CD4-positive, alpha-beta T cell treated with Interleukin-4 for 4 hours (primary cell): ENCODE results near the gene BDH2.

Source experiments
- DNase-seq: peaks from one replicate; pipeline ENCODE4 v3.0.0-alpha.2; 2020

BDH2 gene

DNA sequence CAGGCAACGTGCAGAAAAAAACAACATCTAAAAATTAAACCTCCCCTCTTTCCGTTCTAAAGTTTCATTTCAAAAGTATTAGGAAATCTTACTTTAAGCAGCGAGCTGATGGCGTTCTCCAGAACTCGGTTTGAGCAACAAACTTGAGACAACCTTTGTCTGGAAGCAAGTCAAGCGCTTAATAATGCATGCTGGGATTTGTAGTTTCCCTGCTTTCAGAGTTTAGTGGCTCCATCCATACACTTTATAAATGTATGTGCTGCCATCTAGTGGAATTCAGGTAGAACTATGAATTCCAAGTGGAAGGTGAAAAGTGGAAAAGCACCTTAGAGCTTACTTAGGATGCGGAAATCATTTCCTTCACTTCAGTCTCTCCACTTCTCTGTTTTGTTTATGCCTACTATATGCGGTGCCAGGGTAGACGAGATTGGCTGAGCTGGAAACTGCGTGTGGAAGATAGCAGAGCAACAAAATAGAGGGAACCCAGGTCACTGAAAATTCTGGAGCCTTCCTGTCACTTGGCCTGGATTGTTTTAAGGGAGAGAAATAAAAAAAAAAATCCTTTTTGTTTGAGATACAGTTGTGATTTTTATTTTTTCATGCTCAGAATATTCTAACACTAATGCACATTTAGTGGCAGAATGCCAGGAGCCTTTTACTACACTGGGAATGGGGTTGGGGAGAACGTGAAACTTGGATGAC is at the start of gene BDH2:
BDH2 (minus strand) TSS at position 144 of the 702 bp plus-strand sequence. CDS start 3,580 bp downstream, outside the sequence.
- DNase-seq, result peak; percentile 91

DNA sequence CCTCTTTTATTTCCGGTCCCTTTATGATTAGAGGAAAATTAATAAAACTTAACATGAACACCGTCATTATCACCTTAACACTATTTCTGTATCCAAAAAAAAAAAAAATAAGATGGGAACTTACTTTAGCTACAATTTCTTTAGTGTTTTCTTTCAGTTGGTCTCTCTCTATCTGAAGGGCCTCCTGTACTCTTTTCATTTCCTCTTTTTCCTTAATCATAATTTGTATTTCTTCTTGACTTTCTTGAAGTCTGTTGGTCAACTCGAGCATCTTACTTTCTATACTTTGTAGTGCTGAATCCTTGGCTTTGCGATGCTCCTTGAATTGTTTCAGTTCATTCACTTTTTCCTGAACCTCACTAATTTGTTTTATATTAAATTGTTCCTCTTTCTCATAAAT is 45.3 kb upstream of the BDH2 start:
- no peak for DNase-seq

DNA sequence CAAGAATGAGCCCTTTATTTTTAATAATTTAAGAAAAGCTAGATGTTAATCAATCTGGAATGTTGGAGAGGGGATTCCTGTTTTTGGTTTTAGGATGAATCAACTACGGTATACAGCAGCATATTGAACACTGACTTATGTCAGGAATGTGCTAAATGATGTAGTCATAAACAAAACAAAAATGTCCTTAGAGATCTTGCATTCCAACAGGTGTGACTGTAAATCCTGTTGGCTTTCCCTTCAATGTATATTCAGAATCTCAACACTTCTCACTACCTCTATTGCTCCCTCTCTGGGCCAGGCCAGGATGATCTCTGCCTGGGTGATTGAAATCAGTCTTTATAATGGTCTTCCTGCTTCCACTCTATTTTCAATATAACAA is 37.8 kb upstream of the BDH2 start:
- no peak for DNase-seq

DNA sequence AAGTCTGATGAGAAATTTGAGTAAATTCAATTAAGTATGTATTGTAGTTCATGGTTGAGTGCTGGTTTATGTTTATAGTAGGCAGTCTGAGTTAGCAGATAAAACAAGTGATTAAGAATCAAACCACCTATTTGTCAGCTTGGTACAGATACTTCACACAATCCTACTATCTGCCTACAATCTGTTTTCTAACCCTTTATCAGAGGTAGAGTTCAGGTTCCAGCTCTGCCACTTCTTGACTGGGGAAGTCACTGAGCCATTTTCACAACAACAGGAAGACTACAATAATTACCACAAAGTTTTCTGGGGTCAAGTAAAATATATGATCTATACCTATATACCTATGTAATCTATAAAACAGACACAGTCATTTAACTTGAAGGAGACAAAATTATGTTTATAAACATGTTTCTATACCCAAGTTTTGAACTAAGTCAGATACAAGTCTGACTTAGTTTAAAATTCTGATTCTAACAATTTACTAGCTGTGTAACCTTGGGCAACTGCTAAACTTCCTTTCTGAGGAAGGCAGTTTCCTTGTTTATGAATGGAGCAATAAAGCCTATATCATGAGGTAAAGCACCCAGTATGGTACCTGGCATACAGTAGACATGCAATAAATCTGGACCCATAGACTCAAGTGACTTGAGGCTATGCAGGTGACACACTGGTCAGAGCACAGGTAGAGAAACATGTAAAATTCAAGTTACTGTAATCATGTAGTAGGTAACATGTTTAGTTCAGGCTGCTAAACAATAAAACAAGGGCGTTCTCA is 37.2 kb upstream of the BDH2 start:
- DNase-seq, result no peak

DNA sequence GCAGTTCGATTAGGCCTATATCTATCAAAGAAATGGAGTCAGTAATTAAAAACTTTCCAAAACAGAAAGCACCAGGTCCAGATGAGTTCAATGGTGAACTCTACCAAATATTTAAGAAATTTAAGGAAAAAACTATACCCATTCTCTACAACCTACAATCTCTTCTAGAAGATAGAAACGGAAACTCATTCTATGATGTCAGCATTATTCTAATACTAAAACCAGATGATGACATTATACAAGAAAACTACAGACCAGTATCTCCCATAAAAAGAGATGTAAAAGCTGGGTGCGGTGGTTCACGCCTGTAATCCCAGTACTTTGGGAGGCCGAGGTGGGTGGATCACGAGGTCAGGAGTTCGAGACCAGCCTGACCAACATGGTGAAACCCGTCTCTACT is 29.5 kb upstream of the BDH2 start:
- no peak for DNase-seq

DNA sequence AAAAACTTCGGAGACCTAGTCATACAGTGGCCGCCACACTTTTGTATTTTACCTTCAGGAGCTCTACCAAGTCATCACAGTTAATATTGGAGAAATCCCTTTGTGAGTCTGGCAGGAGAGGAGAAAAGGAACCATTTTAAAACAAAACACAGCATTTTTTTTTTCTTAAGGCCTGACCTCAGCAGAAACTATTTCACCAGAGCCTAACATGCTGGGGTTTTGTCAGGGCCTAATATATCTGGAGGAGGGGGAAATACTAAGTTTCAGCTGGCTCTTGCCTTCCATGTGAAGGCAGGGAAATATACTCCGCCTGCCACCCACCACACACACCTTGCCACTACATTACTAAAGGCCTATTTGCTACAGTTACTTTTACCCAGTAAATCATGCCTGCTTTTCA is 26.5 kb upstream of the BDH2 start:
- no peak for DNase-seq

DNA sequence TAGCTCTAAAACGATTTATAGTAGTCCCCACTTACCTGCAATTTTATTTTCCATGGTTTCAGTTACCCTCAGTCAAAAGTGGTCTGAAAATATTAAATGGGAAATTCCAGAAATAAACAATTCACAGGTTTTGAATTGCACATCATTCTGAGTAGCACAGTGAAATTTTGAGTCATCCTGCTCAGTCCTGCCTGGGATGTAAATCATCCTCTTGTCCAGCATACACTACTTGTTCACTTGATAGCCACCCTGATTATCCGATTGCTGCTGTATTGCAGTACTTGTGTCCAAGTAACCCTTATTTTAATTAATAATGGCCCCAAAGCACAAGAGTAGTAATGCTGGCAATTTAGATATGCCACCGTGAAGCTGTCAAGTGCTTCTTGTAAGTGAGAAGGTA is 23.5 kb upstream of the BDH2 start:
- no peak for DNase-seq

DNA sequence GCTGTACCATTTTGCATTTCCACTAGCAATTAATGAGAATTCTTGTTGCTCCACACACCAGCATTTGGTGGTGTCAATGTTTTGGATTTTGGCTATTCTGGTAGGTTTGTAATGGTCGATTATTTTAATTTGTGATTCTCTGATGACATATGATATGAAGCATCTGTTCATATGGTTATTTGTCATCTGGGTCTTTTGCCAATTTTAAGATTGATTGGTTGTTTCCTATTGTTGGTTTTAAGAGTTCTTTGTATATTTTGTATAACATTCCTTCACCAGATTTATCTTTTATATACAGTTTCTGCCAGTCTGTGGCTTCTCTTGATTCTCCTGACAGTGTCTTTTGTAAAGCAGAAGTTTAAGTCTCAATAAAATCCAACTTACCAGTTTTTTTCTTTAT is 18.5 kb upstream of the BDH2 start:
- DNase-seq, result no peak

DNA sequence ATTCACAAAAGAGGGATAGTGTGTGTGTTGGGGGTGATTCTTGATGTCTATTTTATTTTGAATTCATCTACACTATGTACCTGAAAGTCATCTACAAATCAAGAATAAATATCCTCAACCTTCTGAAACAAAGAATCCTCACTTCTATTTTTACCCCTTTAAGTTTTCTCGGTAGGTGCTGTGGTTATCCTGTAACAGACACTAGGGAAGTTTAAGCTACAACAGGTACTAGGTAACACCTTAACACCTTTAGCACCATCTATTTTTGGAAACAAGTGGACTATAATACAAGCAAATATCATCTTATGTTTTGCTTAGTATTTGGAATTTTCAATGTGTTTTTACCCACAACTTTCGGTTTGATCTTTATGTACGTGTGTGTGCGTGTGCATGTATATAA is 12.0 kb upstream of the BDH2 start:
- DNase-seq, result no peak

DNA sequence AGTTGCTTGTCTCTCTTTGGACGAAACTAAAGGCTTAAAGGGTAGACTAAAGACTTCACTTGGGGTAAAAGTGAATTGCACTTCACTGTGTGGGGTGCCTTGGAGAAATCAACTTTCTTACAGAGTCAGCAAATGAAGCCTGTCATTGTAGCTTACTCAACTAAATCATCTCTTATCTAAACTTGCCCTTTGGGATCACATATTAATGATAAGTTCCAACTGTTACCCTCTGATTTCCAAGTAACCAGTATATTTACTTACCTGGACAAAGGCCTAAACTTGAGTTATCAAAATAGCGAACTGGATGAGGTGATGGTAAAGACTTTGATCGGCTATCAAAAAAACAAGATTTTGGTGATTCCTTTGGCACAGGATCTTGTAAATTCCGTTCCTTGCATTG is 8.9 kb upstream of the BDH2 start:
- DNase-seq, result no peak

DNA sequence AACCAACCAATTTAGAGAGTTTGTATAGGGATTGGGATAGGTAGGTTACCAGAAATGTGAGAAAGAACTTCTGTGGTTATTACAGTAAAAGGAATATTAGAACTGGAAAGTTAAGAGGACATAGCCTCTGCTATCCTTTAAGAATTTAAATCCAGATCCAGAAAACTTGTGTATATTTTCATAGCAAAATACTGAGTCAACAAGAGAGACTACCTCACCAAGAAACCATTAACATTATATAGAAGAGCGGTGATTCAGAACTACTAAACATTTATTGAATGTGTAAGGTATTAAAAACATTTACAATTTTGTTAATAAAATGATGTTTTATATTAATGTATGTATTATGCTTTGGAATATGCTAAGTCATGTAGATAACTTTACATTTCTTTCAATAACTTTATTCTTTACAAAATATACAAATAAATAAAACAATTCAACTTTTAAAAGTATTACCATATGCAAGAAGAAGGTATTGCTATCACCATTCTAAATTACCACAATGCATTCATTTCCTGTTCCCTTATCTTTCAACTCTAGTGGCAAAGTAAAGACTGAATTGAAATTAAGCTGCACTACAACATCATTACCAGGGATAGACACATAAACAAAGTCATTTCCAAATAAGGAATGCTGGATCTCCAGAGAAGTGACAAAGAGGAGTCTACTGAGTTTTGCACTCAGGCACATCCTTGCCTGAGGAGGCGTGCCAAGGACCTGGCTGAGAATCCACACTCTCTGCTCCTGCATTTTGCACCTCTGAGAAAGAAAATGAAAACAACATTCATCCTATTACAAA is 6.1 kb upstream of the BDH2 start:
- no peak for DNase-seq

DNA sequence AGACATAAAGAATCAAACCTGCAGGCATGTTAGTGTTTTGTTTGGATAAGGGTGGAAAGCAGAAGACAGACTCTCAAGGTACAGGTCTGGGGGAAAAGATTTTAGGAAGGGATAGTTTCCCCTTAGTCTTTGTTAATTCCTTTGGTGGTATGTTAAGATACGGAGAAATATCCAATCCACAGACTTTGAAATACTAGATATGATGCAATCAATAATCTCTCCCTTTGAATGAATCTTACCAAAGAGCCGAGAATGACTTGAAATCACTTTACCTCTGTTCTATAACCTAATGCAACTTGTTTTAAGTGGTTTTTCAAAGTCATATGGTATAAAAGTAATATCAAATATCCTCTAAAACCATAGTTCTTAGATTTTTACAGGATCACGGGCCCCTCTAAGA is 5.3 kb upstream of the BDH2 start:
- no peak for DNase-seq

DNA sequence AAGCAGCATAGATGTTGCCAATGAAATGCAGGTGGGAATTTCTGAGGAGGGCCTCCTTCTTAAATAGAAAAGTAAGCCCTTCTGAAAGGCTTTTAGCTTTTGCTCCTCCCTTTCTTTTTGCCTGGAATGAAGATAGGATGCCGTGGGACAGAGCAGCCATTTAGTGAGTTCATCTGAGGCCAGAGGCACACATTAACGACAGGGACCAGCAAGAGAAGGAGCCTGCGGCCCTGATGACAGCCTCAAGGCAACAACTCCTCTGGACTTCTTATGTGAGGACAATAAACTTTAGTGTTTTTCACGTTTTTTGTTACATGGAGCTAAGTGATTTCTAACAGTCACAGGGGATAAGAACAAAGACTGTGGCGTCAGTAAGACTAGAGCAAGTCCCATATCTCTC is 1.1 kb upstream of the BDH2 start:
- no peak for DNase-seq

DNA sequence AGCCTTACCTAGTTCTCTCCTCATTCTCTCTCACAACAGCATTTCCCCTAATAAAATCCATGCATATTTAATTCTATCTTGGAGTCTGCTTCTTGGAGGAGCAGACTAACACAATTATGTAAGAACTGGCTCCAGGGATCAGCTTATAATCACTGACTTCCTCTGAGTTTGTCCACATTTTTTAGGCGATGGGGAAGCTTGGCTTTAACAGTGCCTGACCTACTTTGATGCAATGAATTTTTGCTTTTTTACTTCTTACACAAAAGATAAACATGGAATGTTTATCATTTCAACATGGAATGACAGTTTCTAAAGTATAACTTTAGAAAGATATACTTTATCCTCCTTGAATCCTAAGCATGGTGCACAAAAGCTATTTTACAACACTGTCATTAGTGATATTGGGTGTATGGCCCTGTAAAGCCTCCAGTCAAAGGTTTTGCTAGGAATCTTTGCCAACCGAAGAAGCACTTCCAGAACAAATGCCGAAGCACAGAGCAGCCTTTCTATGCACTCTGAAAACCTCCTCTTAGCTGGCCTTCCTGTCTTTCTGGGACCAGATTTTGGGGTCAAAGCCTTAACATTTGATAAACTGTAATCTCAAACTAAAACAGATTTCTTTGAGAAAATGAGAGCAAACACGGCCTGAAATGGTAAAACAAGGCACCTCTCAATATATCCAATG is 736 bp downstream of the BDH2 start:
- DNase-seq, result no peak

DNA sequence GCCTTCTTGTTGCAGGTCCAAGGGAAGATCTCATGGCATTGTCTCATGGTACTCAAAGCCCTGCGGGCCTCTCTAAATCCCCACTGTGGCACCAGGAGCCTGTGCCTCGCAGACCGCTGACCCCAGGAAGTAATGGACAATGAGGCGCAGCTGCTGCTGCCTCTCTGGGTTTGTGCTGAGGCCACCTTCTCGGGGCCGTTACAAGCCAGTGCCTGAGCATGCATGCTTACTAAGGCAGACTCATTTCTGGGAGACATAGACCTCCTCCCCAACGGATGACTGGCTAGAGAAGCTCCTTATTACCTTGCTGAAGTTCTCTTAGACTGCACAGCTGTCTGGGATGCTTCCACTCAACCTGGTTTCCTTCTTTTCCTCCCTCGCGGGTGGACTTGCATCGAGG is 1.3 kb downstream of the BDH2 start:
- DNase-seq, result no peak

DNA sequence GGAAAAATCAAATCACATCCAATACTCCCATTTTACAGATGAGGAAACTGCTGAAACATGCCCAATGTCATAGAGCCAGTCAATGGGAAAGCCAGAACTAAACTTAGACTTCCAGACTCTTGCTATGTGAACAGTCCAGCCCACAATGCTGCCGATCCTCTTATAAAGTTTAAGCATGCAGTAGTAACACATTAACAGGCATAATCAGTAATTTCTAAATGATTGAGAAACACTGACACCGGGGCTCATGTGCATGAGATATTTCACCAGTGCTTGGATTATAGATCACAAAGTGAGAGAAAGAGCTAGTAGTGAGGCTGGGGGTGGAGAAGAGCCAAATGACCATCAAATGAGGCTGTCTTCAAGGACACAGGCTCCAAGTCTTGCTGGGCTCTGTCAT is 2.5 kb downstream of the BDH2 start:
- DNase-seq, result no peak

DNA sequence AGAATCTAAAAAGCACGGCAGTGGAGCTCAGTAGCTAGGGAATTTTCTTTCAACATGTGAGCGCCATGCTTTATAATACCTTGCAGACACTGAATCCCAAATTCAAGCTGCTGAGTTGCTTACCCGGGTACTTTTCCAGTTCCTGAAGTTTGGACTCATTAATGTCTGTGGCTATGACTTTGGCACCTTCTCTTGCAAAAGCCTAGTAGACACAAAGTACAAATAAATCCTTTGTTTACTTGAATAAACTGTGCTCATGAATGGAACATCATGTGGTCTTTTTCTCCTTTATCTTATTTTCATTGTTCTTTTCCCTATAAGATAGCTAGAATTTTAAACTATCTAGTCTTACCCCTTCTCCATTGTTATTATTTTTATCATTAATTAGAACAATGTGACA is 4.6 kb downstream of the BDH2 start:
- DNase-seq, result no peak

DNA sequence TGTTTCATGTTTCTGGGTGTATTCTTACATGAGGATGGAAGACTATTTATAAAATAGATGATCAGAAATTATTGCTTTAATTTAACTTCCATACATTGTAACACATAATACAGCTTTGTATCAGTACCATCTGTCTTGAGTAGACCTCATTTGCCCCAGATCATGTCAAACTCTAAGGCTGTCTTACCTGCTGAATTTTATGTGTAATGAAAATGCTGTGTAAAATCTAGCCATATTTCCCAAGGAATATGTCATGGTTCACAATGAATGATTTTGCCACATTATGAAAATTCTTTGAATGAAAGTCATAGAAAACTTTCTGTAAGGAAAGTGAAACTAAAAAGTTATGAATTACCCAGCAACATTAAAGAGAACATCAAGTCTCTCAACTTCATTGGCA is 7.4 kb downstream of the BDH2 start:
- DNase-seq, result no peak

DNA sequence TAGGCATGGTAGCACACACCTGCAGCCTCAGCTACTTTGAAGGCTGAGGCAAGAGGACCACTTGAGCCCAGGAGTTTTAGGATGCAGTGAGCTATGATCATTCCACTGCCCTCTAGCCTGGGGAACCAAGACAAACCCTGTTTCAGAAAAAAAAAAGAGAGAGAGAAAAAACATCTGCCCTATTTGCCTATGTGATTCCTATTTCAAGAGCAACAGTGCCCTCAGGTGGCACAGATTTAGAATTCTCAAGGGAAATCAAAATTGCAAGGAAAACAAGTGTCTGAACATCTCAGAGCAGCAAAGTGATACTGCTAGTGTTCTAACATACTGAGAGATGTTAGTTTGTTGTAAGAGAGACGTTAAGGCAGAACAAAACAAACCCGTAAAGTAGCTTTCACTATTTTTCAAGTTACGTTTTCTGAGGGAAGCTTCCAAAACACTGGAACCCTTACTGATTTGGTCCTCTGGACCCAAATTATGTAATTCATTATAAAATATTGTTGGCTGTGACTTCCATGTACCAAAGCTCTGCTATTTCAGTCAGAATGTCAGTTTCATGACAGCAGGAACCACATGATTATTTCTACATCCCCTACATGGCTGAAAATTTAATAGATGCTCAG is 7.9 kb downstream of the BDH2 start:
- DNase-seq, result peak; percentile 74

DNA sequence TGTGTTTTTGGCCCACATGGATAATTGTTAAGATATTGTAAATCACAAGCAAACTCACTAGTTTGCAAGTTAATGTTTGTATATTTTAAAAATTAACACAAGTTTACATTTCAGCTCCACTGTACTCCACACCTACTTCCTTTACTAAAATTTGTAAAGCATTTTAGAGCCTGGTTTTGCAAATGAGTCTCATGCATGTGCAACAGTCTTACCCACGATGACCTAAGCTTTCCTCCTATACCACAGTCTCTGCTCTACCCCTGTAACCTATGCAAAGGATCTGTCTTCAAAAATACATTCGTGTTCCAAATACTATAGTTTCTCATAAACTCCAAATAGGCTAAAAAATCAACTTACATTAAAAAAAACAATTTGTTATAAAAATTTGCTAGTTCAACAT is 10.2 kb downstream of the BDH2 start:
- no peak for DNase-seq

DNA sequence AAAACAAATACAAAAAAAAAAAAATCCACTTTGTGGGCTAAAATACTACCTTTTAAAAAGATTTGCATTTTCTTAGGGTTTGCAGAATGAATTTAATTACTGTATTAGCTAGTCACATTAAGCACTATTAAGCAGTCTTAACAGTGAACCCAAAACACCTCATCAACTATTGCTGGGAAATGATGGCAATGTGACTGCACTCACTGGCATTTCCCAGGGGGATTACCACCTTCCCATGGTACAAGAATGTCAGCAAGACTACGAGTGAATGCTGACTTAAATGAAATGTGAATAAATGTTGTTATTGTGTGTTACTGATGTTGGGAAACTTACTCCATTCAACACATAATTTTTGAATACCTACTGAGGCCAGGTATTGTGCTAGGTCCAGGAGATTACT is 13.1 kb downstream of the BDH2 start:
- no peak for DNase-seq

DNA sequence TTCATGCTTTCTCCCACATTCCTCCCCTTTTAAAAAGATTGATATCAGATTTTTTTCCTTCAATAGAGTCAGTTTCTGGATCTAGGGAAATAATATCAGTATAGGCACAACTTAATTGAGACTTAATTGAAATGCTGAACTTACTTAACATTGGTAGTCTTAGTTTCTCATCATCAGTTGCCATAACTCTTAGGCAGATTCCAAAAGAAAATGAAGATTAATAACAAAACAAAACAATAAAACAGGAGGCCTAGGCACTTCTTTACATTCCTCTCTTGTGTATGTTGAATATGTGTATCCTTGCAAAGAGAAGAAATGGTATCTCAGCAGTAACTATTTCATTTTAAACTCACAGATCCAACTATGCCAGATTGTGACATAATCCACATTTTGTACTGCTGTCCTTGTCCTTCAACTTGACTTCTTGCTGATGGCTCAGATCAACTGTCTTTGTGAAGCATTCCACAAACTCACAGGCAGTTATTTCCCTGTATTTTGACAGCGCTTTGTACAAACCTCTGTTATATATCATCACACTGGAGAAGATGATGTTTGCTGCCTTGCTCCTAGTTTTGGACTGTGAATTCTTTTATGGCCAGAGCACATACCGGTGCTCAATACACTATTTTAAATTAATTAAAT is 14.0 kb downstream of the BDH2 start:
- DNase-seq, result no peak
